Stimulated activated CD8-positive, alpha-beta memory T cell treated with anti-CD3 and anti-CD28 coated beads, Interleukin-12 subunit alpha, Interleukin-12 subunit beta, amount 100 ng/mL, for 24 hours (primary cell): ENCODE results near the gene DNAJB8.

Source experiments
- DNase-seq: peaks from one replicate; pipeline ENCODE4 v3.0.0-alpha.2; 2020; ENCODE audit errors: extremely low read depth

Gene DNAJB8

DNA sequence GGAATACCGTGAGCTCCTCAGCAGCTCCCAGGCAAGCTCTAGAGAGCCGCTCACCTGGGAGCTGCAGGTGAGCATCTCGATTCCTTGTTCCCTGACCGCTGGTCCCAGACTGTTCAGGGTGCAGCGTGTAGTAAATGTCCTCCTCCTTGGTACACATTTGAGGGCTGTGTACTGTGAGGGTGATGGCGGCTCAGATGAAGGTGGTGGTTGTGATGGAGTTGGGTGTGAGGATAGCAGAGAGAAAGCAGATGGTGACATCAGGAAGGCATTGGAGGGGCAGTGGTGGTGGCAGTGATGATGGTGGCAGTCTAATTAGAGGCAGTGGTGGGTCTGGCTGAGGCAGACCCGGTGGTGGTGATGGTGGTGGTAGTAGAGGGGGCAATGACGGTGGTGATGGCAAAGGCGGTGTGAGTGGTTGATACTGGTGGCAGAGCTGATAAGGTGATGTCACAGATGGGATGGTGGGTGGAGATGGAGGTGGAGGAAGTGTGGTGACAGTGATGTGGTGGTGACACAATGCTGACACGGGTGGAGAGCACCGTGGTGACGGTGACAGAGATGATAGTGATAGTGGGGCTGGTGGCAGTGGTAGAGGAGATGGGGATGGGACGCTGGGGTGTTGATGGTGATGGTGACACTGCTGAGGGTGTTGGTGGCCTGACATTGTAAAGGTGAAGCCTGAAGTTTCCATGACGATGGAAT is at the start of gene DNAJB8:
TSS of gene DNAJB8 (minus strand) at position 51 of the 702 bp plus-strand sequence. CDS start 3,645 bp downstream, outside the sequence.
- DNase-seq = no peak

DNA sequence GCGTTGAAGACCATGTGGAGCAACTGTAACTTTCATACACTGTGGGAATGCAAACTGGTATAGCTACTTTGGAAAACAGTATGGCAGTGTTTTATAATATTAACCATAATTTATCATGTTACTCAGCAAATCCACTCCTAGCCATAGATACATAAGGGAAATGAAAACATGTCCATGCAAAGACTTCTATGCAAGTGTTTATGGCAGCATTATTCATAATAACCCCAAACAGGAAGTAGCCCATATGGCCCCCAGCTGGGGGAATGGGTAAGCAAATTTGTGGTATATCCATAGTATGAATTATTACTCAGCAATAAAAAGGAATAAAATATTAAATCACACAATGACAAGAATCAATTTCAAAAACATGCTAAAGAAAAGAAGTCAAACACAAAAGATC is 49.3 kb upstream of the DNAJB8 start:
- no peak for DNase-seq

DNA sequence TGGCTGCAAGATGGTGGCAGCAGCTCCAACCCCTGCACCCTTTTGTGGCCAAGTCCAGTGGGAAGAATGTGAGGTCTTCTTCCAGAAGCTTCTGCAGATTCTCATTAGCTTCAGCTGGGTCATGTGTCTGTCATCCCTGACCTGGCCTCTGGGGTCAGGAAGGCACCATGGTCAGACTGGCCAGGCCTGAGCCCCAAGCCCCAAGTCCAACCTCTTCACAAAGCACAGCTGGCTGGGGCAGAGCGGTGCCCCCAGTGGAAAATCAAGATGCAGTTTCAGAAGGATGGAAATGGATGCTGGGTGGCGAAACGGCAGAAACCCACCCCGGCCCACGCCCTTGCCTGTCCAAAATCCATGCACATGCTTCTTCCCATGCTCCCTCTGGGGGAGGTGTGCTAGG is 42.2 kb upstream of the DNAJB8 start:
- DNase-seq = no peak

DNA sequence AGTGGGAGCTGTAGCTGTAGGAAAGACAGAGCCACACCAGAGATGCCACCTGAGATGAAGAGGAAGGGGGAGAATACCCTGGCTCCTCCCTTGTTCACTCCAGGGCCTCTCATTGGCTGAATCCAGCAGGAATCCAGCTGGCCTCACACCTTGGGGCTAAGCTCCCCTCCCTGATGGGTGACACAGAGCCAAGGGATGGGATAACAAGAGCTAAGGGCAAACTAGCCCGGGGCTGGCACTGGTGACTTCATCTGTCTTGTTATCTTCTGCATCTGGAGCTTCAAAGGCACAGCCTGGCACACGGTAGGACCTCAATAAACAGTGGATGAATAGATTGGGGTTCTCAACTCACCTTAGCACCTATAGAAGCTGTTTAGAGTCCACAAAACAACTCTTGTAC is 40.1 kb upstream of the DNAJB8 start:
- no peak for DNase-seq

DNA sequence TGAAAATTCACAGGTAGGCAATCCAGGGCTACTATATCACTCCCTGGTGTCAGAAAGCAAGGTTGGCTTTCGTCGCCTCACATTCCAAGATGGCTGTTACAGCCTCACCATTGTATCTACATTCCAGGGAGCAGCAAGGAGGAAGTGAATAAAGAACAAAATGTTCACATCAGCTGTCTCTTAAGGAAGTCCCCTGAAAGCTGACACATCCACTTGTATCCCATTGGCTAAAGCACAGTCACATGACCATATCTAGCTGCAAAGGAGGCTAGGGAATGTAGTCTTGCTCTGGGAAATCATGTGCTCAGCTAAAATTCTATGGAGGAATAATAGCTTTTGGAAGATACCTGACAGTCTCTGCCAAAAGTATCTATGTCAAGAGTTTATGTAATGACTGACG is 39.1 kb upstream of the DNAJB8 start:
- no peak for DNase-seq

DNA sequence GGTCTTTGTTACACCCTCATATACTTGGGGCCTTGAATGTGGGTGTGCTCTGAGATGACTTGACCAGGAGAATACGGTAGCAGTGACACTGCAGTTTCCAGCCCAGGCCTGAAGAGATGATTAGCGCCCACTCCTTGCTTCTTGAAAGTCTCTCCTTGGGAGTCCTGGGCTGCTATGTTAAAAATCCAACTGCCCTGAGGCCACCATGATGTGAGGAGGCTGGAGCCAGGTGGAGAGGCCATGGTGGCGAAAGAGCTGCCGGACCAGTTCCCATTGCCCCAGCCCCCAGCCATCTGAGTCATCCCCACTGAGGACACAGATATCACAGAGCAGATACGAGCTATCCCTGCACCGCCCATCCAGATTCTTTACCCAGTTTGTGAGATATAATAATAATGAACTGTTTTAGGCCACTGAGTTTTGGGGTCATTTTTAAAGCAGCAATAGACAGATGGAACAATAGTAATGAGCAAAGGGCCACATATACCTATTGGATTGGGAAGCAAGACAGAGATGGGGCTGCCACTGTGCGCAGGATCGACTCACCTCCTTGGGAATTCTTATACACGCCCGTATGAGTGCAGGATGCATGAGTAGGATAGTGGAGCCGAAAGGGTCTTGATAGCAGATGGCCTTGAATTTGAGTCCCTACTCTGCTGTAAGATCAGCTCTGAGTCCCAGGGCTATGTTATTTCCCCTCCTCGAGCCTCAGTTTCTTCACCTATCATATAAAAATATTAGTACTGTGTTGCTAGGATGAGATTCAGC is 38.5 kb upstream of the DNAJB8 start:
- no peak for DNase-seq

DNA sequence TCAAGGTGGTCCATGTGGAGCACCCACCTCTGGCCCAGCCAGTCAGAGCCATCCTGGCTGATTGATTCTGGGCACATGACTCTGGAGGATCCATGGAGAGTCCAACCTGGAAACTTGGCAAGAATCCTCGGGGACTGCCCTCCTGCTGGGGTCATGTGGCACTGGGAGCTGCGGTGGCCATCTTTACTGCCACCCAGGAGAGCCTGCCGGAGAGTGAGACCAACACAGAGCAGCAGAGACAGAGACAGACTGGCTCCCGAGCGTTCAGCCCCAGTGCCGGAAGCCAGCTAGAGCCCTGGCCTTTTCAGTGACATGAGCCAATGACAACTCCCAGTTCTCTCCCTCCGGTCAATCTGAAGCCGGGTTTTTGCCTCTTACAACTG is 37.8 kb upstream of the DNAJB8 start:
- no peak for DNase-seq

DNA sequence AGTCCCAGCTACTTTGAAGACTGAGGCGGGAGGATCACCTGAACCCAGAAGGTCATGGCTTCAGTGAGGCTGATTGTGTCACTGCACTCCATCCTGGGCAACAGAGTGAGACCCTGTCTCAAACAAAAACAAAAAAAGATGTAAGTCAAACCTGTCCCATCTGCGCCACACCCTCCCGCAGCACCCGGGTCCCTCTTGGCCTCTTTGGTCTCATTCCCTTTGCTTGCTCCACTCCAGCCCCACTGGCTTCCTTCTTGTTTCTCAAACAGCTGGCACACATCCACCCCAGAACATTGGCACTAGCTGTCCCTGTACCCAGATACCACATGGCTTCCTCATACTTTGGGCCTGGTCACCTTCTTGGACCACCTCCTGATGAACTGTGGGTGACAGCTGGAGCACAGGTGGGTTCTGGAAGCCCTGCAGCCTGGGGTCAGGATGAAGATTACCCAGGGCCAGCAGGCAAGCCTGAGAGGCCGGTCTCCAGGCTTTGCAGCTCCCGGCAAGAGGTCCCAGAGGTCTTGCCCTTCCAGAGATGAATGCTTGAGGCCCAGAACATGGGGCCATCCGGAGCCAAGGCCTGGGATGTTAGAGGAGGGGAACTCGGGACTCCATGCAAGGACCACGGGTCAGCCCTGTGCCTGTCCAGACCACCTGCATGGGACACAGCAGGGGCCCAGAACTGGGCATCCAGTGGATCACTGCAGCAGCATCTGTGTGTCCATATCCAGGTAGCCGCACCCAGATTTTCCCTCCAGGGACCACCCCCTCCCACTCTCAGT is 37.3 kb upstream of the DNAJB8 start:
- no peak for DNase-seq

DNA sequence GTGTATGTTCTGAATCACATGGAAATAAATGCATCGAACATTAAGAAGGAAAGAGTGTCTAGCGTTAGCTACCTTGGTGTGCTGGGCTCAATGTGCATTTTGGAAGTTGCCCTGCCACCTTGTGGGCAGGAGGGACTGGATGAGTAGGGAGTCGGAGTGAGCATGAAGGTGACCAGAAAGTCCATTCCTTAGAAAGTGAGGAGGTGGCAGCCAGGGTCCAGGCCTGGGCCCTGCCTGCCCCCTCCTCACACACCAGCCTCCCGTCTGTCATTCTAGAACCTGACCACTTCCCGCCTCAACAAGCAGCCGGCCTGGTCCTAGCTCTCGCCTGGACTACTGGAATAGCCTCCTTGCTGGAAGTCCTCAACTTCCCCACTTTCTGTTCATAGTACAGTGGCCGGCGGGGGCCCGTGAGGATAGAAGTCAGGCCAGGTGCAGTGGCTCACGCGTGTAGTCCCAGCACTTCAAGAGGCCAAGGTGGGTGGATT is 36.5 kb upstream of the DNAJB8 start:
- DNase-seq = no peak

DNA sequence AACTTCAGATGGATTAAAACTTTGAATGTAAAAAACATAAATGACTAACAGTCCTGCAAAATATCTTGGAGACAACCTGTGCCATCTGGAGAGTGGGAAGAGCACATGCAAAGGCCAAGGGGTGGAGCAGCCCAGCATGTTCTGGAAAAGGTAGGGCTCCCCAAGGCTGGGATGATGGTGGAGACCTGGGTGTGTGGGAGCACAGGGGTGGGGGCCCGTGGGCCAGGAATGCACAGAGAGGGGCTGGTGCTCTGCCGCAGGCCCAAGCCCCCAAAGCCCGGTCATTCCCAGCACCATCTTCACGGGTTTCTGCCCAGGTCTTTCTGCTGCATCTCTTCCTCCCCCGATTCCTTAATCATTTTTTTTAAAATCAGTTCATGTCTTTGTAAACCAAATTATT is 36.0 kb upstream of the DNAJB8 start:
- DNase-seq = no peak

DNA sequence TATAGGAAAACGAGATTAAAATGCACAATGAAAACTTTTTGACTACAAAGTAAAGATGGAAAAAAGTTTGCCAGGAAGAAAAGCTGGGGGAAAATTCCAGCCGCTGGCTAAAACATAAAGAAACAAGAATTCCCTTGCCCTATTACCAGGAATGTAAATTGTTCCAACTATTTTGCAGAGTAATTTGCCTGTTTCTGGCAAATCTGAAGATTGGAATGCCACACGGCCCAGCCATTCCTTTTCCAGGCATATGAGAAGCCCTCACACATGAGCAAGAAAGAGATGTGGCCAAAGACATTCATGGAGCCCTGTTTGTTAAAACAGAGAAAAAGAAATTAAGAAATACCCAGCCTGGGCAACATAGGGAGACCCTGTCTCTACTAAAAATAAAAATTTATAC is 34.7 kb upstream of the DNAJB8 start:
- no peak for DNase-seq

DNA sequence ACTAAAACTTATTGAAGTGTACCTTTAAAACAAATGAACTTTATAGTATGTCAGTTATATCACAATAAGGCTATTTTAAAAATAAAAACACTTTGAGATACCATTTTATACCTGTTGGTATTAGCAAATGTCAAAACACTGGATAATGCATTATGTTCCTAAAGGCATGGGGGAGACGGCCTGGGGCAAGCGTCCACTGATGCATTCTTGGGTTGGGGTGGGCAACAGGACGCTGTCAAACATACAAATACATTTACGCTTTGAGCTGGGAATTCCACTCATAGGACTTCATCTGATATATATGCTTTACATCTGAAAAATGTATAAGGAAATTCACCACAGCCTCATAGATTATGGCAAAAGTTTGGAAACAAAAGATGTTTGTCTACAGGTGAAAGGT is 33.9 kb upstream of the DNAJB8 start:
- no peak for DNase-seq

DNA sequence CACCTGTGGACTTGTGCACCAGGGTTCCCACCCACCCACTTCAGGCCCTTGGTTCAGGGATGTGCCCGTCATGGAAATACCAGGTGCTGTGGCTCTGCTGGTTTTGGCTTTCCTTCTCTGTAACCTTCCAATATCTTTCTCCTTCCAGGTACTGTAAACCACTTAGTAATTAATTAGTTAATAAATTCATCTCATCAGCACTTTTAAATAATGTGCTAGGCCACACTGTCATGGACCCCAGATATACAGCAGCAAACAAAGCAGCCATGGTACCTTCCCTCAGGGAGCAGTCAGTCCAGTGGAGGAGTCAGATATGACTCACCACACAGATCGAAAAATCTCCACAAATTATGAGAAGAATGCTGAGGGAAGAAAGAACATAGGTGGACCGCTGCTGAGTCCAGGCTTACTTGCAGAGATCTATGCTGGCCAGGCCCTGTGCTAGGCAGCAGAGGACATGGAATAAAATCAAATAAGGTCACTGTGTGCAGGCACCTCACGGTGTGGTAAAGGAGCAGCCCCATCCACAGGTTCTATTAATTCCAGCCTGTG is 33.1 kb upstream of the DNAJB8 start:
- no peak for DNase-seq

DNA sequence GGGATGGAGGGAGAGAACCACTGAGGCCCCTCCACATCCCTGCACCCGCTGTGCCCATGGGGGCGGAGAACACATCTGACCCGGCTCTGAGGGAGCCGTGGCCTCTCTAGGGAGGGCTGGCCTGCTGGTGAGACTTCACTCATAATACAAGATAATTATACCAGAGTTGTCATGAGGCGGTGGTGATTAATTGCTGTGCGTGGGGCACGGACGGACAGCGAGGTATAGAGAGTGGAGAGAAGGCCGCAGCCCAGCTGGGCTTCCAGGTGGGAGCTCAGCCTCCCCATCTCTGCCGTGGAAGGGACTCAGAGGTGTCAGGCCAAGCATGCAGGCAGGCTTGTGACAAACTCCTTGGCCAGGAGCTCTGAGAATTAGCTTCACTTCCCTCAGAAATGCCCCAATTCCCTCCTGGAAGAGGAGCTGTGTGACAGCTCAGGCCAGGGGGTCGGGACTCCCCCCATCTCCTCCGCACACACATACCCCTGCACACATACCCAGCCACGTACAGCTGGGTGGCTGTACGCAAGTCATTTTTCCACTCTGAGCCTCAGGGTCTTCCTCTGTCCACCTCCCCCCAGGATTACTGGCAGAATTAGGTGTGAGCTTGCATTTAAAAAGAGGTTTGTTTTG is 32.3 kb upstream of the DNAJB8 start:
- no peak for DNase-seq

DNA sequence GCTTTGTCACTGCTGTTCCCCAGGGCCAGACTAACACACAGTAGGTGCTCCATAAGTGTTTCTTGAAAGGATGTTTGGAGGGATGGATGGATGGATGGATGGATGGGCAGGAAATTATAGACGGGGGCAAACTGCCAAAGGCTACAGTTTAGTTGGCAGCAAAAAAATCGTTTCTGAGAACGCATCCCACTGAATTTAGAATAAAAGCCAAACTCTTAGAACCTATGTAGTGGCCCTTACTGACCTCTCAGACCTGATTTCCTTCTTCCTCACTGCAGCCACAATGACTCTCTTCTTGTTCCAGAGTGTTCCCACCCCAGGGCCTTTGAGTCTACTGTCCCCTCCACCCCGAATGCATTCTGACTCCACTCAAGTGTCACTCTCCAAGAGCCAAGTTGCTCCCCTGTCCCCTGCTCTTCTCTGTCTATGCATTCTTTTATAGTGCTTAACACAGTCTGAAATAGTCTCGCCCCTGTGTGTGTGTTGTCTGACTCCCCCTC is 31.5 kb upstream of the DNAJB8 start:
- DNase-seq = no peak

DNA sequence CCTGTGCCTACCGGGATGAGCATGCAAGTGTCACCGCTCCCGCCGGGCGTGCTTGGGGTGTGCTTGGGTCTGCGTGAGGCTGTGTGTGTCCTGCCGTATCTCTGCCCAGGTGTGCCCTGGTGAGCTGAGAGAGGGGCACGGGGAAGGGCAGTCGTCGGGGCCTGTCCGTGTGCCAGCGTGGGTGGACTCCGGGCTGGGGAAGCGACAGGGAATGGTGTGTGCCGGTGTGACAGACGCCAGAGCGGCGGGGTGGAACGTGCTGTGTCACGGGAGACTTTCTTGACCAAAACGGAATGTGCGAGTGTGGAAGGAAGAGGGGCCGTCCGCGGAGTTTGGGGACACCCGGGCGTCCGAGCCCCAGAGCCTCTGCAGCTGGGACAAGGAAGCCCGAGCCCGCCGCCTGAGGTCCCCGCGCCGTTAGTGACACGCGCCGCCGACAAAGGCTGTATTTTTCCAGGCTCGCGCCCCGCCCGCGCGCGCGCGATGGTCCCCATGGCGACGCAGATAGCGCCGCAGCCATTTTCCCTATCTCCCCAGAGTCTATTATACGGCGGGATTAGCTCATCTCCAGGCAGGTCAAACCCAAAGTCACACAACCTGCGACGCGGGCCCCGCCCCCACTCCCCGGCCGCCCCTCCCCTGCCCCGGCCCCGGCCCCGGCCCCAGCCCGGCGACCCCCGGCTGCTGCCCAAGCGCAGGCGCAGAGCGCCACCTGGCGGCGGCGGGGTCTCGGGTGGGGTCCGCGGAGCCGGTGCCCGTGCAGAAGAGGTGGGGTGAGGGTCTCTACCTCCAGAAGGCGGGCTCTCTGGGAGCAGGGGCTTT is 30.8 kb upstream of the DNAJB8 start:
- DNase-seq = peak; percentile 34

DNA sequence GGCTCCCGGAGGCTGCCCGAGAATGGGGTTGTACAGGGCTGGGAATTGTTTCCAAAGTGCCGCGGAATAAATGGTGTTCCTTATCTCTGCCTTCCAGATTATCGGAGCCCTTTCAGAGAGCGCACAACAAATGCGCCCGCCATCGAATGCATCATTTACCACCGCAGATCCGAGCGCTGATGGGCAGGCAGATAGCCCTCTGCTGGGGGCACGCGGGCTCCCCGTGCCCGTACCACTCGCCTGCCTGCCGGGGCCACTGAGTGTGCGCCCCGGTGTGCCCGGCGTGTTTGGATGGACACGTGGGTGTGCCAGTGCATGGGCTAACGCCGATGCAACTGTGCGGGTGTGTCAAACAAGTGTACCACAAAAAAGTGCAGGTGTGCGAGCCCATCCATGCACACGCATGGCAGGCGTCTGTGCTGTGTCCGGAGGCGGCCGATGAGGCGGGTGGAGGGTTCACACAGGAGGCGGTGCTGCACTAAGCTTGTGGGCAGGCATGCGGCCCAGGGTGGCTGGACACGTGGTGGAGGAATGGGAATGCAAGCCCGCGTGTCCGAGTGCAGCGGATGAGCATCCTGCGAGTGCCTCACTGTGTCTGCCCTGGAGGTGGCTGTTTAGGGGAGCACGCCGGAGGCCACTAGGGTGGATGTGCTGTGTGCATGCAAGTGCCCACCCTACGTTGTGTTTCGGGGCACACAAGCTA is 30.1 kb upstream of the DNAJB8 start:
- no peak for DNase-seq

DNA sequence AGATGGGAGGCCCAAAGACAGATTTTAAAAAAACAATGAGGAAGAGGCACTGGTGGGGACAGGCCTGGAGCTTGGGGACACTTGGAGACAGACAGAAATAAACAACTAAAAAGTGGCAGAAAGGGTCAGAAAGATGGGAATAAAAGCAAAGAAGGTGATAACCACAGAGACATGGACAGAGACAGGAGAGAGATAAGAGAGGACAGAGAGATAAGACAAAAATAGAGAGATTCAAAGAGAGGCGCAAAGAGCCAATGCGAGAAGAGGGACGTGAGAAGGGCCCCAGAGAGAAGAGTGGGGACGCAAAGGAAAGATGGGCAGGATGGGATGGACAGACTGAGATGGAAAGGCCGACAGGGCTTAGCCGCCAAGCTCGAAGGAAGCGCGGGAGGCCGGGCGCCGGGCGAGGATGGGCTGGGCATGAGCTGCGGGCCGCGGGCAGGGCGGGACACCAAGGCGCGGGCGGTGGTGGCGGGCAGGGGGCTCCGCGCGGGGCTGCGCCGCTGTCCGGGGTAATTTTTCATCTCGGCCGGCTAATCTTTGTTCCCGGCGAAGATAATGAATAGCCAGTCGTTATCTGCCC is 29.4 kb upstream of the DNAJB8 start:
- no peak for DNase-seq

DNA sequence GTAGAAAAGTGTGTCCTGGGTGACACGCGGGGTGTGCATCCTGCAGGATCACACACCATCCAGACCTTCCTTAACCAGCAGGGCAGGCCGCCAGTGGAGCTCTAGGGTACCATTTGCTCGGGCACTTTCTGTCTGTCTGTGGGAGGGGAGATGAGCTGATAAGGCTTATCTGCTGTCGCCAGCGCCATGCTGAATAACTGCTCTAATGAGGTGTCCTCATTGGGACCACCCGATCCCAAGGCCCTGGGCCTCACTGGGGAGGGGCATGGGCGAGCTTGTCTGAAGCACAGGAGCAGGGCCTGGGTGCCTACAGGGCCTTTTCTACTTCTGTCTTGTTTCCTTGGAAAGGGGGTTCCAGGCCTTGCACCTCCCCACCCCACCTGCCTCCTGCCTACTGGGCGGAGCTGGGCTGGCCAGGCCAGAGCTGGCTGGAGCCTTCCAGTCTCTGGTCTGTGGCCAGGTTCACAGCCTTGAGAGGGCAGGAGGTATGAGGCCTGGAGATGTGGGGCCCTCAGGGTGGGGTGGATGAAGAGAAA is 28.8 kb upstream of the DNAJB8 start:
- no peak for DNase-seq

DNA sequence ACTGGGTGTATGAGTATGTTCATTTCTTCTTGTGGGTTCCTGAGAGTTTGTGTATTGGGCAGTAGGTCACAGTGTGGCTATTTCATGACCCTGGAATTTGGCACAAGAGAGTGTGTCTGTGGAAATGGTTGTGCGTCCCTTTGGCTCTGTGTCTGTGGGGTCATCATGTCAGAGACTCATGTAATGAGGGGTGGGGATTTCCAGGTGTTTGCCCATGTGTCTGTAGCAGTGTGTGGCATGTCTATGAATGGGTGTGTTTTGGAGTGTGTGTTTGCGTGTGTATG is 27.6 kb upstream of the DNAJB8 start:
- no peak for DNase-seq
